Left lobe of liver (tissue), 2 donors: ENCODE results near the gene LTK. TPM values are rescaled to one million over a fixed set of nuclear protein-coding genes. Genes with fewer than 3 reads are reported as not detected.

Experiments used
- ATAC-seq: fragments of 200-7000 bp; cut with Tn5 transposase; one replicate; pipeline ENCODE4 v1.9.1; 2020; ENCODE audit warnings: mild to moderate bottlenecking, moderate library complexity
- DNase-seq: peaks from one replicate; pipeline ENCODE4 v3.0.0-alpha.2; 2020; ENCODE audit warnings: low spot score
- total RNA-seq: library from RNA; stranded (reverse); gene quantifications from one replicate; pipeline ENCODE4 v1.2.1, GENCODE V29; 2021
- donor health status: DM: no; HTN: no; CAD: no; lungs with moderate emphysema.
- donor health status: DM: no; HTN: yes; CAD: no.

Gene LTK
- 2.3 TPM for total RNA-seq

- peak; percentile 53 for ATAC-seq
- DNase-seq, result no peak
Measured at GRCh38 chr15:41513506-41514227, at the start of gene LTK. Gene LTK, minus strand, starts transcription at chr15:41513827. Its CDS starts 118 bp downstream, at chr15:41513709.

GRCh38 chr15:41562784-41563198 is 49.2 kb upstream of the LTK start:
- DNase-seq (no peak), ATAC-seq (no peak)

DNA sequence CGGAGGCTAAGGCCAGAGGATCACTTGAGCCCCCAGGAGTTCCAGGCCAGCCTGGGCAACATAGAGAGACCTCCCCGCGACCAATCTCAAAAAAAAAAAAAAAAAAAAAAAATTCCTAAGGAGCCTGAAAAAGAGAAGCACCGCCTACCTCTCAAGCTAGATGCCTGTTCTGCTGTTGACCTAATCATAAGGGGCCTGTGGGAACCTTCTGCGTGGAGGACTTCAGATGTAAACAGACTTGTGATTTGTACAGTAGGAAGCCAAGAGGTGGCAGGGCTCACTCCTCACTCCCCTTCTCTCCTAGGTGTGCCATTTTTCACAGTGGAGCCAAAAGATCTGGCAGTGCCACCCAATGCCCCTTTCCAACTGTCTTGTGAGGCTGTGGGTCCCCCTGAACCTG is 48.6 kb upstream of the LTK start:
- no peak for DNase-seq
- no peak for ATAC-seq

GRCh38 chr15:41561777-41562145 is 48.1 kb upstream of the LTK start:
- ATAC-seq, result no peak
- DNase-seq, result no peak

DNA sequence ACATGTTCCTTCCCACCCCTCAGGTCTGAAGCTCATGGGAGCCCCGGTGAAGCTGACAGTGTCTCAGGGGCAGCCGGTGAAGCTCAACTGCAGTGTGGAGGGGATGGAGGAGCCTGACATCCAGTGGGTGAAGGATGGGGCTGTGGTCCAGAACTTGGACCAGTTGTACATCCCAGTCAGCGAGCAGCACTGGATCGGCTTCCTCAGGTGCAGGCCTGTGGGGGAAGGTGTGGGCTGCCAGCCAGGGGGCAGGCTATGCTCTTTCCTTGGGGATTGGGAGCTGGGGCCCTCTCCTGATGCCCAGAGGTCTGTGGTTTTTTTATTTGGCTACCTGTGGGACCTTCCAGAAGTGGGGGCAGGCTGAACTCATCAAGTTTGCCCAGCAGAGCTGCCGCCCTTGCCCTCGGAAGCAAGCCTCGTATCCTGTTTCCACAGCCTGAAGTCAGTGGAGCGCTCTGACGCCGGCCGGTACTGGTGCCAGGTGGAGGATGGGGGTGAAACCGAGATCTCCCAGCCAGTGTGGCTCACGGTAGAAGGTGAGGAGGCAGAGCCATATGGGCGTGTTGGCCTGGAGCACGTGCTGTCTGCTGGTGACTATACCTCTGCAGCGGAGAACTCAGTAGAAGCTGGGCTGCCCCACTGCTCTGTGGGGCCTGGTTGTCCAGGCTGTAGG is 47.6 kb upstream of the LTK start:
- no peak for DNase-seq
- no peak for ATAC-seq

DNA sequence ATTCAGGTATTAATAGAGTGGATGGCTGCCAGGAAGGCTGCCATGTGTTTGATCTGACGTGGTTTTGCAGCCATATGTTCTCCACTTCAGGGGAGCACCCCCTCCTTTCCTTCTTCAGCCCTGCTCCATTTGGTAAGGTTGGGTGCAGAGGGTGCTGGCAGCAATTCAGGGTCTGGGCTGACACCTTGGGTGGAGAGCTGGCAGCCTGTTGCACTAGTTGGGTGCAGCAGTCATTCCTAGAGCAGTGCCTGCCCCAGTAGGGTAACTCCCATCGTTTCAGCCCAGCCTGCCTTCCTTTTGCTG is 46.9 kb upstream of the LTK start:
- ATAC-seq (no peak), DNase-seq (no peak)

- ATAC-seq (no peak), DNase-seq (no peak)
Measured at GRCh38 chr15:41559239-41559782, 45.7 kb upstream of the LTK start.

GRCh38 chr15:41558400-41559238 is 45.0 kb upstream of the LTK start, which contains the start of gene TYRO3:
Gene TYRO3, plus strand, starts transcription at chr15:41559212. Its CDS starts 46 bp downstream, at chr15:41559258.
- DNase-seq, result peak; percentile 60
- peak; percentile 85 for ATAC-seq

- DNase-seq (no peak), ATAC-seq (peak; percentile 53)
Measured at GRCh38 chr15:41557673-41558399, 44.2 kb upstream of the LTK start.

GRCh38 chr15:41556677-41557076 is 43.0 kb upstream of the LTK start:
- no peak for ATAC-seq
- no peak for DNase-seq

DNA sequence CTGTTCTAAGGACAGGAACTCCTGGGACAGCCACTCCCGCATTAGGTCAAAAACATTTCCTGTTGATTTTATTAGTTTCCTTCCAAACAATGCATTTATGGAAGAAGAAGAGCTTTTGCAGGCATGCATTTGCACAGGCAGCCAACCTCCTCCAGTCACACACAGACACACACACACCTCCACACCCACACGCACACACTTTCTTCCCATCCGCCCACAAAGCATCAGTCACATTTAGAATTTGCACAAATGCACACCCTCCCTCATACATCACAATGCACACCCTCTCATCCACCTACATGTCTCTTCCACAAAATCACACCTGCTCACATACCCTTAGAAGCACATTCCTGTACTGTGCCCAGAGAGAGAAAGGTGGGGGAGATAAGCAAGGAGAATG is 41.3 kb upstream of the LTK start:
- DNase-seq (no peak), ATAC-seq (no peak)

DNA sequence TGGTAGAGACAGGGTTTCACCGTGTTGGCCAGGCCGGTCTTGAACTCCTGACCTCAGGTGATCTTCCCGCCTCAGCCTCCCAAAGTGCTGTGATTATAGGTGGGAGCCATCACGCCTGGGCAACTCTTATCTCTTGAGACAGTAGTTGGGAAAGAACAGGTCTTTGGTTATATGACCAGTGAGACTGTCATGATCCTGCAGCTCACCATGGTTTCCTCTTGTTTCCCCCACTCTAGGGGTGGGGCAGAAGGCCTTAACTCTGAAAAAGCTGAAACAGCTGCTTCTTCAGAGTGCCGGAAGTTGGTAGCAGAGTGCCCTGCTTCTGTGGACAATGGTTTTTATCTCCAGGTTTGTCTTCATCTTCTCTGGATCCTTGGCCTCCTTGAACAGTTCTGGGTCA is 40.7 kb upstream of the LTK start:
- ATAC-seq, result no peak

GRCh38 chr15:41553731-41554130 is 40.1 kb upstream of the LTK start:
- DNase-seq (no peak), ATAC-seq (no peak)

More for the DNA sequence above, 40.7 kb upstream of the LTK start:
- DNase-seq, result no peak

DNA sequence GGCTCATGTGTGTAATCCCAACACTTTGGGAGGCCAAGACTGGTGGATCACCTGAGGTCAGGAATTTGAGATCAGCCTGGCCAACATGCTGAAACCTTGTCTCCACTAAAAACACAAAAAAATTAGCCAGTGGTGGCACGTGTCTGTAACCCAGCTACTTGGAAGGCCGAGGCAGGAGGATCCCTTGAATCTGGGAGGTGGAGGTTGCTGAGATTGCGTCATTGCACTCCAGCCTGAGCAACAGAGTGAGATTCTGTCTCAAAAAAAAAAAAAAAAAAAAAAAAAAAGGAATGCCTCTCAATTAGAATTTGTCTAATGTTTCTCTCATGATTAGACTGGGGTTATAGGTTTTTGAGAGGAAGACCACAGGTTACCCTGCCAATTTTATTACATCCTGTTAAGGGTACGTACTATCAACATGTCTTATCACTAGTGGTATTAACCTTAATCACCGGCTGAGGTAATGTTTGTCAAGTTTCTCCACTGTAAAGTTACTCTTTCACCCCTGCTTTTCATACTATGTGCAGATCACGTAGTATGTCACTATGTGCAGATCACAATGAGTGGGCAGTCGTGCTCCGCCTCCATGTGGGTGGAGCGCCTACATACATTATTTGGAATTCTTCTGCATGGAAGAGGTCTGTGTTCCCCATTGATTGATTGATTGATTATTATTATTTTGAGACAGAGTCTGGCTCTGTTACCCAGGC is 36.6 kb upstream of the LTK start:
- DNase-seq, result no peak
- ATAC-seq, result no peak

GRCh38 chr15:41546851-41547786 is 33.5 kb upstream of the LTK start:
- DNase-seq (no peak), ATAC-seq (no peak)

- no peak for DNase-seq
- no peak for ATAC-seq
Measured at GRCh38 chr15:41545218-41545617, 31.6 kb upstream of the LTK start.

DNA sequence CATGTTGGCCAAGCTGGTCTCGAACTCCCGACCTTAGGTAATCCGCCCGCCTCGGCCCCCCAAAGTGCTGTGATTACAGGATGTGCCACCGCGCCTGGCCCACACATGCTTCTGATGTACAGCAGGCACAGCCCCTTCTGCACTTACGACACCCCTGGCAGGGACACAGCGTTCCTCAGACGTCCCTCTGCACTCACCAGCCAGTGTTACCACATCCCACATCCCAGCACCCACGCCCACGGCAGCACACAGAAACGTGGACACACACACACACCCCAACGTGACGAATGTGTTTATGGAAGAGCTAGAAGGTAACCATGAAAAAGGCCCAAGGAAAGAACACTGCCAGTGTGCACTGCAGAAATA is 31.0 kb upstream of the LTK start:
- ATAC-seq (peak; percentile 28), DNase-seq (peak; percentile 55)

DNA sequence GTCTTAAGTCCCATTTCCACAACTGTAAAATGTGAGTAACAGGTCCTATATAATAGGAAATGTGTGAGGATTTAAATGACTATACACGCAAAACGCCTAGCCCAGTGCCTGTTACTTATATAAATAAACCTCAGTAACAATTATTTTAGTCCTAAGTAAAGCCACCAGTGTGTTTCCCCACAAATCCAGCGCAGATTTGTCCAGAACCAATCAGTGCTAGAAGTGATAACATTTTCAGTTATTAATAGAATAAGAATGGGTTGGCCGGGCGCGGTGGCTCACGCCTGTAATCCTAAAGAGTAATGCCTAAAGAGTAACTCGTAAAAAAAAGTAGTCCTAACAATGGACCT is 29.9 kb upstream of the LTK start:
- ATAC-seq (no peak), DNase-seq (no peak)

GRCh38 chr15:41536866-41537265 is 23.2 kb upstream of the LTK start:
- ATAC-seq, result no peak
- no peak for DNase-seq
